C4-2B (cell line): ENCODE results near the gene IFITM5.

Source experiments
- ZFX ChIP-seq: fragments of 450-650 bp; IDR thresholded peaks from 2 replicates; pipeline ENCODE4 v1.6.1; 2017
- TF ChIP-seq, protein P1 (sequence below): fragments of 450-650 bp; conservative IDR thresholded peaks from 2 replicates; pipeline ENCODE4 v1.5.1; 2017; ENCODE audit warnings: mild to moderate bottlenecking

DNA sequence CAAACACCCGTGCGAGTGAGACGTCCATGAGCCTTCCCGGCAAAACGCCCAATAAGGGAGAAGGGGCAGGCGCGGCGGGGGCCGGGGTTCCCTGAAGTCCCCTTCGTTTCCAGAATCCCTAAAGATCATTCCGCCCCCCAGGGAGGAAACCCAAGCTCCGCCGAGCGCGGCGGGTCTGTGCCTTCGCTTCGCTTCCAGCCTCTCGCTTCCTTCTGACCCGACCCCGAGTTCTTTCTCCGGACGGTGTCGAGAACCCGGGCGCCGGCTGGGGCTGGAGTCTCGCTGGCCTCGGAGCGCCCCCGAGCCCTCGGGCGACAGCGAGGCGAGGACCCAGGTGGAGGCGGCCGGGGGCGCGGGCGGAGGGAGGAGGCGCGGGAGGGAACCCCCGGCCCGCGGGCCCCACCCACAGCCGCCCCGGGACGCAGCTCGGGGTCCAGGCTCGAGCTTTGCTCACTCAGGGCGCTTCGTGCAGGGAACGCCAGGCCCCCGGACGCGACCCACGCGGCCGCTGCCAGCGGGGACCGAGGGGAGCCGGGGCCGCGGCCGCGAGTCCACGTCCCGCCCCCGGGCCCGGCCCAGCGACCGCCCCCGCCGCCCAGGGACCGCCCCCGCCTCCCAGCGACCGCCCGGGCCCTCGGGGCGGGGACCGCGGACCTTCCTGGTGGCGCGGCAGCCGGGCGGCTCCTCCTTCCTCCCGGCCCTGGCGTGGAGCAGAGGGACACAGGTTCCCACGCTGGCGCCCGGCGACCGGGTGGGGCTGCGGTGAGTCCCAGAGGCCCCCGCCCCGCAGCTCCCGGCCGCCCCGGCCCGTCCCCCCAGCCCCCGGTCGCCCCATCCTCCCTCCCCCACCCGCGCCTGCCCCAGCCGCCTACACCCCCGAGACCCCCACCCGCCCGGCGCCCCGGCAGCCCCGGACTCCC, 10.6 kb downstream of the IFITM5 start, which contains the start of gene PGGHG:
- TF ChIP-seq, protein P1, sequence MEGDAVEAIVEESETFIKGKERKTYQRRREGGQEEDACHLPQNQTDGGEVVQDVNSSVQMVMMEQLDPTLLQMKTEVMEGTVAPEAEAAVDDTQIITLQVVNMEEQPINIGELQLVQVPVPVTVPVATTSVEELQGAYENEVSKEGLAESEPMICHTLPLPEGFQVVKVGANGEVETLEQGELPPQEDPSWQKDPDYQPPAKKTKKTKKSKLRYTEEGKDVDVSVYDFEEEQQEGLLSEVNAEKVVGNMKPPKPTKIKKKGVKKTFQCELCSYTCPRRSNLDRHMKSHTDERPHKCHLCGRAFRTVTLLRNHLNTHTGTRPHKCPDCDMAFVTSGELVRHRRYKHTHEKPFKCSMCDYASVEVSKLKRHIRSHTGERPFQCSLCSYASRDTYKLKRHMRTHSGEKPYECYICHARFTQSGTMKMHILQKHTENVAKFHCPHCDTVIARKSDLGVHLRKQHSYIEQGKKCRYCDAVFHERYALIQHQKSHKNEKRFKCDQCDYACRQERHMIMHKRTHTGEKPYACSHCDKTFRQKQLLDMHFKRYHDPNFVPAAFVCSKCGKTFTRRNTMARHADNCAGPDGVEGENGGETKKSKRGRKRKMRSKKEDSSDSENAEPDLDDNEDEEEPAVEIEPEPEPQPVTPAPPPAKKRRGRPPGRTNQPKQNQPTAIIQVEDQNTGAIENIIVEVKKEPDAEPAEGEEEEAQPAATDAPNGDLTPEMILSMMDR: no peak
- TF ChIP-seq ZFX: no peak
